RWPE1 (cell line): Measurements from ENCODE around the gene IHH.

Source experiments
- CTCF ChIA-PET: fragments of 350-600 bp; sonication (Branson Sonifier 250); formaldehyde crosslinking; extraction: SDS; loops from one replicate; lab custom pipeline; 2021; lab: Yijun Ruan, JAX
- POLR2A ChIA-PET: fragments of 400-600 bp; formaldehyde crosslinking; extraction: SDS; loops from one replicate; lab custom pipeline; 2020; ENCODE audit warnings: antibody characterized with exemption; ENCODE audit not compliant: low non-redundant PET; lab: Yijun Ruan, JAX
- DNase-seq: peaks from one replicate; pipeline ENCODE4 v3.0.0; 2012; ENCODE audit warnings: low spot score
- H3K27ac ChIP-seq: fragments of 450-650 bp; 2 replicates; pipeline ENCODE4 v1.5.1; 2017
- TF ChIP-seq, protein P1 (sequence below): fragments of 450-650 bp; conservative IDR thresholded peaks from 2 replicates; pipeline ENCODE4 v1.5.1; 2017; ENCODE audit warnings: low read depth, mild to moderate bottlenecking

Gene IHH

DNA sequence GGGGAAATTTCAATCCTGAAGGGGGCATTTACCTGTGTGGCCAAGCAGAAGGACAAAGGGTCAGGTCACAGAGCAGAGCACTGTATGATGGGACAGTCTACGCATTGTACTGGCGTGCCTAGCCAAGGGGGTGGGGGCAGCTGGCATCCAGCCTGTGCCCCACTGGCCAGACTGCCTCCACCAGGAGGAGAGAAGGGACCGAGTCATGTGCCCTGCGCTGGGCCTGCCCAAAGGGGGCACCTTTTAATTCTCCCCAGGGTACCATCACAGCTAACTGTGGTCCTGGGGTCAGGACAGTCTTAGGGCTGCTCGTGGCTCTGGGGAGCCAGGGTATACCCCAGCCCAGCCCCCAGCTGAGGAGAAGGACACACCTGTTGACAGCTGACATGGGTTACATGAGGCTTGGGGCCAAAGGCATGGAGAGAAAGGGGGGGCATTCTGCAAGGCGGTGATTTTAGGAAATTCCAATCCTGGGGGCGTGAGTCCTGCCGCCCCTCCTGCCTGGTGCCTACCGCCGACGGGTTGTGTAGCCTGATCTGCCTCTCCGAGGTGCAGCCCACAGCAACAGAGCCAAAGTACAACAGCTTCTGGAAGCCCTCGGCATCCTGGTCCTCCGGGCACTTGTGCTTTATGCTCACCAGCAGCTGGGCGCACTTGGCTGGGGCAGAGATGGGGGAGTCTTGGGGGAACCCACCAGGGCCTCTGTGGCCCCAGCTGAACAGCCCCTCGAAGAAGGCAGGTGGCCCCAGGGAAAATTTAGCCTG, 30.4 kb downstream of the IHH start:
- no peak overlapping the region for H3K27ac ChIP-seq
- POLR2A ChIA-PET, result no interaction called here
- no peak for DNase-seq
- CTCF ChIA-PET, result interaction anchor here (0.5 to 2.7 kb wide), 38 partner anchors 8 to 338 kb away, joined by 3 to 34 read pairs (median 6); partner anchors contain the start of genes GLB1L, NHEJ1, PTPRN and STK16
- TF ChIP-seq, protein P1, sequence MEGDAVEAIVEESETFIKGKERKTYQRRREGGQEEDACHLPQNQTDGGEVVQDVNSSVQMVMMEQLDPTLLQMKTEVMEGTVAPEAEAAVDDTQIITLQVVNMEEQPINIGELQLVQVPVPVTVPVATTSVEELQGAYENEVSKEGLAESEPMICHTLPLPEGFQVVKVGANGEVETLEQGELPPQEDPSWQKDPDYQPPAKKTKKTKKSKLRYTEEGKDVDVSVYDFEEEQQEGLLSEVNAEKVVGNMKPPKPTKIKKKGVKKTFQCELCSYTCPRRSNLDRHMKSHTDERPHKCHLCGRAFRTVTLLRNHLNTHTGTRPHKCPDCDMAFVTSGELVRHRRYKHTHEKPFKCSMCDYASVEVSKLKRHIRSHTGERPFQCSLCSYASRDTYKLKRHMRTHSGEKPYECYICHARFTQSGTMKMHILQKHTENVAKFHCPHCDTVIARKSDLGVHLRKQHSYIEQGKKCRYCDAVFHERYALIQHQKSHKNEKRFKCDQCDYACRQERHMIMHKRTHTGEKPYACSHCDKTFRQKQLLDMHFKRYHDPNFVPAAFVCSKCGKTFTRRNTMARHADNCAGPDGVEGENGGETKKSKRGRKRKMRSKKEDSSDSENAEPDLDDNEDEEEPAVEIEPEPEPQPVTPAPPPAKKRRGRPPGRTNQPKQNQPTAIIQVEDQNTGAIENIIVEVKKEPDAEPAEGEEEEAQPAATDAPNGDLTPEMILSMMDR, result no peak

DNA sequence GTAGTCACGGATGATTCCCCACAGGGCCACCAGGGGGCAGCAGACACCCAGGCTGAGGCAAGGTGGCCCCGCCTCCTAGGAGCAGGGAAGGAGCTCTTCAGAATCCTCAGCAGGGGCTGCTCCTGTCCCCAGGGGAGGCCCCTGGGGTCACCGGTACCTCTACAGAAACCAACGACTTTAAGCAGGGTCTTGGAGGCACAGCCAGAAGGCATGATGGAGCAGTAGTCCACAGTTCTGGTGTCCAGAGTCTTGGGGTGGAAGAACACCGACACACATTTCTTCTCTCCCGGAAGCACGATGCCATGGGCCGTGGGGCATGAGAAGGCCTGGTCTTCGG, 30.9 kb downstream of the IHH start:
- no peak overlapping the region for H3K27ac ChIP-seq
- DNase-seq, result peak; percentile 84
- CTCF ChIA-PET, result interaction anchor here (0.5 to 2.7 kb wide), 46 partner anchors 8 to 338 kb away, joined by 3 to 34 read pairs (median 4); partner anchors contain the start of genes GLB1L, NHEJ1, PTPRN and STK16
- TF ChIP-seq, protein P1, result peak; percentile 93
- POLR2A ChIA-PET, result no interaction called here

DNA sequence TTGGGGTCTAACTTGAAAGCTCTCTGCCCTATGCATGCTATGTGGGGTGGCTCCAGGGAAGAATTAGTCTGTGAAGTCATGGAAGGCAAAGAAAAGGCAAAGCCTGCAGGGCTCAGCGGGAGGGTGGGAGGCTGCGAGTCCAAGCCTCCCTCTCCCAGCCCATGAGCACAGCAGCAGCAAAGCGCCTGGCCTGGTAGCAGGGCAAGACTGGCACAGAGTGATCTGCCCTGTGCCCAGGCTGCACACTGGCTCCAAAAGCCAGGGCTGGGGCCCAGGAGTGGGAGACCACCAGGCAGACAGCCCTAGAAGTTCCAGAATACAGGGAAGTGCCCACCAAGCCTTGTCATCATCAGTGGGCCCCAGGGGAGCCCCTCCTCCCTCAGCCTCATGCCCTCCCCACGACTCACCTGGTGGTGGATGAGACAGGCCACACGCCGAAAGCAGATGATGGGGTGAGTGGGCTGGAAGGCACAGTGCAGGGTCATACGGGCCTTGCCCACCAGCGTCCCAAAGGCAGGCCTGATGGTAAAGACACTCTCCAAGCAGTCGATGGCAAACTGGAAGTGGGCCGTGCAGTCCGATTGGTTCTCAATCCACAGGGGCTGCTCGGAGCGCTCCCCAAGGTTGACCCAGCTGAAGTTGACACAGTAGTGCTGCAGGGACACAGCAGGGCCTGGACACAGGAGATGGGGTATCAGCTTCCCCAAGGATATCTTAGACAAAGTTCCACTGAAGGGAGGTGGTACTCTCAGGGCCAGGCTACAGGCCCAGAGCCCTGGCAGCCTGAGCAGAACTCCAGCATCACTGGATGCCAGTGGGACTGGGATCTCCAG, 31.5 kb downstream of the IHH start:
- no peak for DNase-seq
- ChIA-PET POLR2A (no interaction called here), CTCF (interaction anchor here (0.5 to 2.7 kb wide), 44 partner anchors 8 to 339 kb away, joined by 3 to 34 read pairs (median 4); partner anchors contain the start of genes CNPPD1, GLB1L, NHEJ1 and PTPRN)
- TF ChIP-seq, protein P1, result no peak
- no peak overlapping the region for H3K27ac ChIP-seq

DNA sequence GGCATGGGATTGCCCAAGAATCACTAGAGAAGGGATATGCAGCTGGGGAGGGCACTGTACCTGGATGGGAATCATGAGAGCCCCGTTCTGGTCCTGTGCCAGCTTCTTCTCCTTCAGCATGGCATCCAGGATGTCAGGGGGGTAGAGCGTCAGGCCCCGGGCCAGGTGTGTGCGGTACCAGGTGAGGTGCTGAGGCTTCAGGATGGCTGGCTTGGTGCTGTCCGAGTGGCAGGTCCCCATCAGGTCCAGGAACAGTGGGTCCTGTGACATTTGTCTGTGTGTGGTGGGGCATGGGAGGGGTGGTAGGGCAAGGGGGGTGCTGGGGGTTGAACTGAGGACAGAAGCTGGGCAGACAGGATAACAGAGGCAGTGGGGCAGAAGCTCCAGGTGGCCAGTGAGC, 32.6 kb downstream of the IHH start:
- no peak overlapping the region for H3K27ac ChIP-seq
- DNase-seq, result no peak
- POLR2A ChIA-PET, result no interaction called here
- TF ChIP-seq, protein P1, result no peak
- CTCF ChIA-PET, result interaction anchor here (1.1 to 2.7 kb wide), 4 partner anchors 32 to 92 kb away, joined by 5 to 34 read pairs (median 6); no protein-coding TSS in a partner anchor

DNA sequence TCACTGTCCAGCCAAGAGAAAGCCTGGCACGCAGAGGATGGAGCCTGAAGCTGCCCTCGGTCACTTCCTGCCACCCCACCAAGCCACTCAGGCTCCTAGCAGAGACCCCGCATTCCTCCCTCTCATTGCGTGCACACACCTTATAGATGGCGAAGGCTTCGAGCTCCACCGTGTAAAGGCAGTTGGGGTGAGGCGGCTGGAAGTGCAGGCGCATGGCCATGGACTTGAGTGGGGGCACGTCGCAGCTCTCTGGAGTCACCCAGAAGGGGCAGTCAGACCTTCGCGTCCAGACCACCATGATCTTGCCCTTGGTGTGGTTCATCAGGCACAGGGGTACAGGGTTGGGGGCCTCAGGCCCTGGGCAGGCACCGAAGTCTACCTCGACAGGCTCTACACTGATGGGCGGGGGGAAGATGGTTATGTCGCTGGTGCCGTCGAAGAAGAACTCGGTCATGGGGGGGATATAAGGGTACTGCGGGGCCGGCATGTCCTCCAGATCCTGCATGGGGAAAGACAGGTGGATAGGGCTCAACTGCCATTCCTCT, 33.1 kb downstream of the IHH start:
- ChIA-PET POLR2A (no interaction called here), CTCF (interaction anchor here (0.6 to 1.3 kb wide), 6 partner anchors 25 to 330 kb away, joined by 3 to 5 read pairs (median 3); no protein-coding TSS in a partner anchor)
- no peak for DNase-seq
- no peak overlapping the region for H3K27ac ChIP-seq
- TF ChIP-seq, protein P1, result no peak

DNA sequence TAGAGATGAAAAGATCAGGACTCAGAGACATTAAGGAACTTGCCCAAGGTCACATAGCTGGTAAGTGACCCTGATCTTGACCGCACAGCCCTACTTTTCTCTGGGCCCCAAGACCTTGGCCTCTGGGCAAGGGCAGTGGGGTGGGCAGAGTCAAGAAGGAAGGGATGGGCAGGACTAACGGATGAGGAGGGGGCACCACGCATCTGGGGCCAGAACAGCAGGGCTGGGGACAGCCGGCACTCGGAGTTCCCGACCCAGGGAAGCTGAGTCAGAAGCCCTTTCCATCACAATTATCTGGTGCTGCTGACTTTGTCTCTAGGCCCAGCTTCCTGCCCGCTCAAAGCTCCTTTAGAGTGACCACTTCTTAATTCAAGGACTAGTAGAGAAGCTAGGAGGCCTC, 33.8 kb downstream of the IHH start:
- no peak overlapping the region for H3K27ac ChIP-seq
- POLR2A ChIA-PET, result no interaction called here
- CTCF ChIA-PET, result interaction anchor here (0.5 to 1.3 kb wide), 5 partner anchors 15 to 168 kb away, joined by 3 to 5 read pairs (median 3); no protein-coding TSS in a partner anchor
- TF ChIP-seq, protein P1, result no peak
- DNase-seq, result no peak
